ENCODE results near the gene TSHZ2. TPM values are rescaled to one million over a fixed set of nuclear protein-coding genes. Genes with fewer than 3 reads are reported as not detected.
"Not testable (repeated sequence)": the region's sequence is repeated elsewhere in the genome, so short reads cannot be mapped to it uniquely, and the experiment has no call there.

The TSHZ2 gene
- total RNA-seq, 1 donor from 2014 or later = 1.2 TPM

DNA sequence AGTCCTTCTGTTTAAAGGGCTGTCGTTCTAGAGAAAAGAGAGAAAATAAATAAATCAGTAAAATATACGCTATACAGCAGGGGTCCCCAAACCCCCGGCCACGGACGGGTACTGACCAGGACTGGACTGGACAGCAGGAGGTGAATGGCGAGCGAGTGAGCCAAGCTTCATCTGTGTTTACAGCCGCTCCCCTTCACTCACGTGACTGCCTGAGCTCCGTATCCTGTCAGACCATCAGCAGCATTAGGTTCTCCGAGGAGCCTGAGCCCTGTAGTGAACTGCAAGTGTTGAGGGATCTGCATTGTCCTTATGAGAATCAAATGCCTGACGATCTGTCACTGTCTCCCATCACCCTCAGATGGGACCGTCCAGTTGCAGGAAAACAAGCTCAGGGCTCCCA lies 545.0 kb downstream of the TSHZ2 start:
- Histone ChIP-seq H3K4me3 (ENCODE audit: insufficient read depth, low read depth, low read length) (no peak overlapping the region), H3K9me3 (ENCODE audit: insufficient read depth, low read depth, low read length) (no peaks in the 10 kb centered on the region), H3K4me2 (ENCODE audit: low read length) (peak overlapping the region; percentile 11), H3K4me1 (ENCODE audit: insufficient read depth, low read length) (no peaks in the 10 kb centered on the region), H3K27ac (ENCODE audit: low read depth, low read length) (no peak overlapping the region), H2AFZ (ENCODE audit: low read depth, low read length) (no peak overlapping the region), H3K79me2 (ENCODE audit: insufficient read depth, low read length) (no peaks in the 10 kb centered on the region), H3K9ac (ENCODE audit: low read length) (no peak overlapping the region), H3K27me3 (ENCODE audit: insufficient read depth, low read length) (no peaks in the 10 kb centered on the region), H3K36me3 (ENCODE audit: insufficient read depth, low read length) (no peaks in the 10 kb centered on the region), H4K20me1 (ENCODE audit: insufficient read depth, low read length) (no peaks in the 10 kb centered on the region)
- Mint-ChIP-seq H3K9me3 (ENCODE audit: unreplicated experiment) (no peaks in the 10 kb centered on the region), H3K36me3 (ENCODE audit: low read depth, unreplicated experiment) (no peaks in the 10 kb centered on the region), H3K27ac (ENCODE audit: unreplicated experiment) (no peak overlapping the region), H3K27me3 (ENCODE audit: low read depth, unreplicated experiment) (no peaks in the 10 kb centered on the region), H3K4me1 (ENCODE audit: low read depth, unreplicated experiment) (peaks cover 3% of the 10 kb centered on the region), H3K4me3 (ENCODE audit: unreplicated experiment) (no peak overlapping the region)
- TF ChIP-seq EZH2 (IDR thresholded peaks at IDR 0.05; ENCODE audit: insufficient read depth, low read length) = no peak
- TF ChIP-seq, protein P1, sequence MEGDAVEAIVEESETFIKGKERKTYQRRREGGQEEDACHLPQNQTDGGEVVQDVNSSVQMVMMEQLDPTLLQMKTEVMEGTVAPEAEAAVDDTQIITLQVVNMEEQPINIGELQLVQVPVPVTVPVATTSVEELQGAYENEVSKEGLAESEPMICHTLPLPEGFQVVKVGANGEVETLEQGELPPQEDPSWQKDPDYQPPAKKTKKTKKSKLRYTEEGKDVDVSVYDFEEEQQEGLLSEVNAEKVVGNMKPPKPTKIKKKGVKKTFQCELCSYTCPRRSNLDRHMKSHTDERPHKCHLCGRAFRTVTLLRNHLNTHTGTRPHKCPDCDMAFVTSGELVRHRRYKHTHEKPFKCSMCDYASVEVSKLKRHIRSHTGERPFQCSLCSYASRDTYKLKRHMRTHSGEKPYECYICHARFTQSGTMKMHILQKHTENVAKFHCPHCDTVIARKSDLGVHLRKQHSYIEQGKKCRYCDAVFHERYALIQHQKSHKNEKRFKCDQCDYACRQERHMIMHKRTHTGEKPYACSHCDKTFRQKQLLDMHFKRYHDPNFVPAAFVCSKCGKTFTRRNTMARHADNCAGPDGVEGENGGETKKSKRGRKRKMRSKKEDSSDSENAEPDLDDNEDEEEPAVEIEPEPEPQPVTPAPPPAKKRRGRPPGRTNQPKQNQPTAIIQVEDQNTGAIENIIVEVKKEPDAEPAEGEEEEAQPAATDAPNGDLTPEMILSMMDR (IDR thresholded peaks at IDR 0.05; ENCODE audit: insufficient read depth, low read depth, low read length) = no peak
- FAIRE-seq = no peak
- DNase-seq (ENCODE audit: low read depth) = no peak

DNA sequence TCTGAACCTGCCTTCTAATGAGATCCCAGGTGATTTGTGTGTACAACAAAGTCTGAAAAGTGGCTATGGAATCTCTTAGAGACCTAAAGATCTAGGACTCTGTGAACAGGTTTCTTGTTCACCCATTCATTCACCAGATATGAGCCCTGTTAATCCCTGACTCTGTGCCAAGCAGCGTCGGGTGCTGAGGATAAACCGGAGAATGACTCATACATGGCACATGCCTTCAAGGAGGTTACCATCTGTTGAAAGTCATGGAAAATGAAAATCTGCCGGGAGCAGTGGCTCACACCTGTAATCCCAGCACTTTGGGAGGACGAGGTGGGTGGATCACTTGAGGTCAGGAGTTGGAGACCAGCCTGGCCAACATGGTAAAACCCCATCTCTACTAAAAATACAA lies 549.3 kb downstream of the TSHZ2 start:
- H3K9me3 Mint-ChIP-seq (ENCODE audit: unreplicated experiment); H3K27me3 Mint-ChIP-seq (ENCODE audit: low read depth, unreplicated experiment); FAIRE-seq; H4K20me1 ChIP-seq (ENCODE audit: insufficient read depth, low read length); H3K27ac ChIP-seq (ENCODE audit: low read depth, low read length); H3K4me2 ChIP-seq (ENCODE audit: low read length); H3K27me3 ChIP-seq (ENCODE audit: insufficient read depth, low read length); H3K9ac ChIP-seq (ENCODE audit: low read length); H3K4me3 ChIP-seq (ENCODE audit: insufficient read depth, low read depth, low read length); H3K79me2 ChIP-seq (ENCODE audit: insufficient read depth, low read length); H2AFZ ChIP-seq (ENCODE audit: low read depth, low read length); H3K36me3 ChIP-seq (ENCODE audit: insufficient read depth, low read length); H3K4me3 Mint-ChIP-seq (ENCODE audit: unreplicated experiment); H3K4me1 Mint-ChIP-seq (ENCODE audit: low read depth, unreplicated experiment); H3K4me1 ChIP-seq (ENCODE audit: insufficient read depth, low read length); H3K9me3 ChIP-seq (ENCODE audit: insufficient read depth, low read depth, low read length); H3K36me3 Mint-ChIP-seq (ENCODE audit: low read depth, unreplicated experiment); H3K27ac Mint-ChIP-seq (ENCODE audit: unreplicated experiment): not testable (repeated sequence)
- peak; percentile 57 for DNase-seq (ENCODE audit: low read depth)

DNA sequence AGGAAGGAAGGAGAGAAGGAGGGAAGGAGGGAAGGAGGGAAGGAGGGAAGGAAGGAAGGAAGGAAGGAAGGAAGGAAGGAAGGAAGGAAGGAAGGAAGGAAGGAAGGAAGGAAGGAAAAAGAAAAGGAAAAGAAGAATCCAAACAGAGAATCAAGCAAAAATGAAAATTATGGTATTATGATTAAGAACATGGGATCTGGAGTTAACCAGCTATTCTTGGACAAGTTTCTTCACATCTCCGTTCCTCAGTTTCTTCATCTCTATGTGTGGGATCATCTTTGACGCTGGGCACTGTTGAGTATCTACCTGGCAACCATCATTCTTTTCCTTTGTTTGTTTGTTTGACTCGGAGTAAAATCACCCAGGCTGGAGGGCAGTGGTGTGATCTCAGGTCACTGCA lies 549.9 kb downstream of the TSHZ2 start:
- Mint-ChIP-seq H3K9me3 (ENCODE audit: unreplicated experiment) (no peaks in the 10 kb centered on the region), H3K27ac (ENCODE audit: unreplicated experiment) (no peak overlapping the region), H3K4me1 (ENCODE audit: low read depth, unreplicated experiment) (no peaks in the 10 kb centered on the region), H3K27me3 (ENCODE audit: low read depth, unreplicated experiment) (no peaks in the 10 kb centered on the region), H3K4me3 (ENCODE audit: unreplicated experiment) (no peak overlapping the region), H3K36me3 (ENCODE audit: low read depth, unreplicated experiment) (no peaks in the 10 kb centered on the region)
- no peak overlapping the region for H3K4me2 ChIP-seq (ENCODE audit: low read length)
- H3K27me3 ChIP-seq (ENCODE audit: insufficient read depth, low read length) = no peaks in the 10 kb centered on the region
- H3K36me3 ChIP-seq (ENCODE audit: insufficient read depth, low read length) = no peaks in the 10 kb centered on the region
- H3K79me2 ChIP-seq (ENCODE audit: insufficient read depth, low read length) = no peaks in the 10 kb centered on the region
- FAIRE-seq (no peak), DNase-seq (ENCODE audit: low read depth) (no peak)
- no peak overlapping the region for H3K4me3 ChIP-seq (ENCODE audit: insufficient read depth, low read depth, low read length)
- TF ChIP-seq, protein P1 (IDR thresholded peaks at IDR 0.05; ENCODE audit: insufficient read depth, low read depth, low read length) = no peak
- TF ChIP-seq EZH2 (IDR thresholded peaks at IDR 0.05; ENCODE audit: insufficient read depth, low read length) = no peak
- H3K4me1 ChIP-seq (ENCODE audit: insufficient read depth, low read length) = no peaks in the 10 kb centered on the region
- H3K9ac ChIP-seq (ENCODE audit: low read length) = no peak overlapping the region
- H4K20me1 ChIP-seq (ENCODE audit: insufficient read depth, low read length) = no peaks in the 10 kb centered on the region
- no peaks in the 10 kb centered on the region for H3K9me3 ChIP-seq (ENCODE audit: insufficient read depth, low read depth, low read length)
- no peak overlapping the region for H3K27ac ChIP-seq (ENCODE audit: low read depth, low read length)
- H2AFZ ChIP-seq (ENCODE audit: low read depth, low read length) = no peak overlapping the region

Measured in astrocyte (in vitro differentiated cells and primary cell).